Astrocyte (in vitro differentiated cells and primary cell): ENCODE results near the gene PXDN. TPM values are rescaled to one million over a fixed set of nuclear protein-coding genes. Genes with fewer than 3 reads are reported as not detected.

ENCODE experiments used
- DNase-seq: peaks from one replicate; pipeline ENCODE4 v3.0.0-alpha.2; 2010; ENCODE audit warnings: low read depth
- FAIRE-seq: peaks from 2 replicates; lab custom pipeline; 2011; peaks lifted over from hg19 to GRCh38; lab: Jason Lieb, UNC
- H2AFZ ChIP-seq: 2 replicates; pipeline ENCODE4 v1.6.0; 2012; ENCODE audit warnings: low read depth, low read length, inconsistent platforms
- H3K27ac ChIP-seq: 2 replicates; pipeline ENCODE4 v1.5.1; 2011; ENCODE audit warnings: low read depth, low read length, inconsistent platforms
- H3K27me3 ChIP-seq: 2 replicates; pipeline ENCODE4 v1.6.0; 2011; ENCODE audit warnings: low read length, inconsistent platforms; ENCODE audit not compliant: insufficient read depth
- H3K36me3 ChIP-seq: 2 replicates; pipeline ENCODE4 v1.5.1; 2011; ENCODE audit warnings: low read length, inconsistent platforms; ENCODE audit not compliant: insufficient read depth
- H3K4me1 ChIP-seq: 2 replicates; pipeline ENCODE4 v1.5.1; 2011; ENCODE audit warnings: low read length, inconsistent platforms; ENCODE audit not compliant: insufficient read depth
- H3K4me2 ChIP-seq: 2 replicates; pipeline ENCODE4 v1.6.0; 2012; ENCODE audit warnings: low read length, inconsistent platforms
- H3K4me3 ChIP-seq: 2 replicates; pipeline ENCODE4 v1.5.1; 2011; ENCODE audit warnings: low read depth, mild to moderate bottlenecking, low read length, inconsistent platforms; ENCODE audit not compliant: insufficient read depth
- H3K79me2 ChIP-seq: 2 replicates; pipeline ENCODE4 v1.6.0; 2012; ENCODE audit warnings: mild to moderate bottlenecking, low read length, inconsistent platforms; ENCODE audit not compliant: insufficient read depth
- H3K9ac ChIP-seq: 2 replicates; pipeline ENCODE4 v1.6.0; 2012; ENCODE audit warnings: mild to moderate bottlenecking, low read length, inconsistent platforms
- H3K9me3 ChIP-seq: 2 replicates; pipeline ENCODE4 v1.5.1; 2012; ENCODE audit warnings: low read depth, mild to moderate bottlenecking, low read length, inconsistent platforms; ENCODE audit not compliant: insufficient read depth
- H4K20me1 ChIP-seq: 2 replicates; pipeline ENCODE4 v1.6.0; 2012; ENCODE audit warnings: low read length, inconsistent platforms; ENCODE audit not compliant: insufficient read depth
- H3K27ac Mint-ChIP-seq: one replicate; pipeline ENCODE4 v1.8.0; 2021; ENCODE audit warnings: mild to moderate bottlenecking, mixed read lengths; ENCODE audit not compliant: unreplicated experiment
- H3K27me3 Mint-ChIP-seq: one replicate; pipeline ENCODE4 v1.8.0; 2021; ENCODE audit warnings: low read depth, mixed read lengths; ENCODE audit not compliant: unreplicated experiment
- H3K36me3 Mint-ChIP-seq: one replicate; pipeline ENCODE4 v1.8.0; 2021; ENCODE audit warnings: low read depth, mixed read lengths; ENCODE audit not compliant: unreplicated experiment
- H3K4me1 Mint-ChIP-seq: one replicate; pipeline ENCODE4 v1.8.0; 2021; ENCODE audit warnings: low read depth, mixed read lengths; ENCODE audit not compliant: unreplicated experiment
- H3K4me3 Mint-ChIP-seq: one replicate; pipeline ENCODE4 v1.8.0; 2021; ENCODE audit warnings: mild to moderate bottlenecking, moderate library complexity, mixed read lengths; ENCODE audit not compliant: unreplicated experiment
- H3K9me3 Mint-ChIP-seq: one replicate; pipeline ENCODE4 v1.8.0; 2021; ENCODE audit warnings: mild to moderate bottlenecking, mixed read lengths; ENCODE audit not compliant: unreplicated experiment
- CTCF ChIP-seq: IDR thresholded peaks from 2 replicates; pipeline ENCODE4 v1.5.1; 2011; ENCODE audit warnings: low read depth, mild to moderate bottlenecking, inconsistent platforms, low read length, moderate library complexity; ENCODE audit not compliant: insufficient read depth
- EZH2 ChIP-seq: IDR thresholded peaks from 2 replicates; pipeline ENCODE4 v1.6.1; 2012; ENCODE audit warnings: mild to moderate bottlenecking, low read length, inconsistent platforms; ENCODE audit not compliant: insufficient read depth
- total RNA-seq: library from RNA; stranded (reverse); gene quantifications from 2 replicates; pipeline ENCODE4 v1.2.1, GENCODE V29; 2021

PXDN gene
- total RNA-seq, 1 donor from 2014 or later: 417 TPM

- Histone ChIP-seq H3K79me2 (no peaks in the 10 kb centered on the region), H3K36me3 (no peaks in the 10 kb centered on the region), H3K27ac (no peak overlapping the region), H3K4me2 (no peak overlapping the region), H3K27me3 (no peaks in the 10 kb centered on the region), H3K4me3 (no peak overlapping the region), H2AFZ (no peak overlapping the region), H4K20me1 (no peaks in the 10 kb centered on the region), H3K9ac (no peak overlapping the region), H3K9me3 (no peaks in the 10 kb centered on the region), H3K4me1 (peaks cover 18% of the 10 kb centered on the region)
- Mint-ChIP-seq H3K4me1 (peaks cover 16% of the 10 kb centered on the region), H3K9me3 (no peaks in the 10 kb centered on the region), H3K27me3 (peaks cover 9% of the 10 kb centered on the region), H3K27ac (no peak overlapping the region), H3K36me3 (no peaks in the 10 kb centered on the region), H3K4me3 (no peak overlapping the region)
- TF ChIP-seq EZH2: no peak
- TF ChIP-seq CTCF: no peak
- FAIRE-seq (no peak), DNase-seq (no peak)
These were observed 131.8 kb downstream of the PXDN start for GRCh38 chr2:1612391-1613077.

DNA sequence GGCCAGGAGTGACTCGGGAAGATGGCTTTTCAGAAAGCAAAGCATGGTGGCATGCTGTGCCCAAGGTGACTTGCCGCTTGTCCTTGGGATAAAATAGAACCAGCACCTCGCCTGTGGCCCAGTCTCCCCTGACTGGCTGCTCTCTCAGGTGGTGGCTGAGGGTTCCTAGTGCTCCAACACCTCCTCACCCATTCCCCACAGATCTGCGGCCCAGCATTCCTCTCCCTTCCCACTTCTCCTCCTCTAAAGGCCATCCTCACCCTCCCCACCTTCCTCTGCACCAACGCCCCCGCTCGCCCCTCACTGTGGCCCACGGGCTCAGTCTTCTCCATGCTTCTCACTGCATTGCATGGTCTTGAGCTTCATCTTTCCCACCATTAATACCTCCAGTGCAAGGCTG, 132.4 kb downstream of the PXDN start:
- H3K4me3 Mint-ChIP-seq: no peak overlapping the region
- no peaks in the 10 kb centered on the region for H3K36me3 ChIP-seq
- peaks cover 5% of the 10 kb centered on the region for H3K27me3 Mint-ChIP-seq
- DNase-seq (no peak), FAIRE-seq (no peak)
- no peaks in the 10 kb centered on the region for H3K9me3 ChIP-seq
- H3K27me3 ChIP-seq: no peaks in the 10 kb centered on the region
- H3K36me3 Mint-ChIP-seq: no peaks in the 10 kb centered on the region
- no peak overlapping the region for H3K4me3 ChIP-seq
- peaks cover 20% of the 10 kb centered on the region for H3K4me1 Mint-ChIP-seq
- H4K20me1 ChIP-seq: no peaks in the 10 kb centered on the region
- no peak overlapping the region for H3K27ac Mint-ChIP-seq
- H3K79me2 ChIP-seq: no peaks in the 10 kb centered on the region
- no peak for TF ChIP-seq CTCF
- TF ChIP-seq EZH2: no peak
- H2AFZ ChIP-seq: no peak overlapping the region
- no peak overlapping the region for H3K27ac ChIP-seq
- H3K9ac ChIP-seq: no peak overlapping the region
- no peak overlapping the region for H3K4me2 ChIP-seq
- H3K9me3 Mint-ChIP-seq: peaks cover 3% of the 10 kb centered on the region
- H3K4me1 ChIP-seq: peaks cover 22% of the 10 kb centered on the region

DNA sequence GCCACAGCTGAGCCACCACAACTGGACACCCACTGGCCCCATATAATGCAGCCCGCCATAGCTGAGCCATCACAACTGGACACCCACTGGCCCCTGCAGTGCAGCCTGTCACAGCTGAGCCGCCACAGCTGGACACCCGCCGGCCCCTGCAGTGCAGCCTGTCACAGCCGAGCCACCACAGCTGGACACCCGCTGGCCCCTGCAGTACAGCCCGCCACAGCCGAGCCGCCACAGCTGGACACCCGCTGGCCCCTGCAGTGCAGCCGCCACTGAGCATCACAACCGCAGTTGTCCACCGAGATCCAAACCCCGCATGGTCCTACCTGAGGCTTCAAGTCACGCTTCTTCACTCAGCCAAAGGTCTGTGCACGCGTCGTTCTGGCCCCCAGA, 134.2 kb downstream of the PXDN start:
- Histone ChIP-seq H3K79me2 (no peaks in the 10 kb centered on the region), H3K9me3 (no peaks in the 10 kb centered on the region), H4K20me1 (no peaks in the 10 kb centered on the region), H3K27me3 (no peaks in the 10 kb centered on the region), H3K4me2 (no peak overlapping the region), H3K27ac (no peak overlapping the region), H3K36me3 (no peaks in the 10 kb centered on the region), H3K9ac (no peak overlapping the region), H3K4me1 (peaks cover 35% of the 10 kb centered on the region), H2AFZ (no peak overlapping the region), H3K4me3 (no peak overlapping the region)
- no peak overlapping the region for H3K4me3 Mint-ChIP-seq
- no peak for FAIRE-seq
- no peaks in the 10 kb centered on the region for H3K36me3 Mint-ChIP-seq
- peaks cover 4% of the 10 kb centered on the region for H3K27me3 Mint-ChIP-seq
- peaks cover 29% of the 10 kb centered on the region for H3K4me1 Mint-ChIP-seq
- DNase-seq: no peak
- H3K9me3 Mint-ChIP-seq: peaks cover 3% of the 10 kb centered on the region
- TF ChIP-seq EZH2 (no peak), CTCF (no peak)
- H3K27ac Mint-ChIP-seq: no peak overlapping the region
